KMS-11 (cell line): Measurements from ENCODE around the gene IER5L.

ENCODE experiments used
- H2AFZ ChIP-seq: fragments of 200-600 bp; sonication (generic); 2 replicates; pipeline ENCODE4 v1.6.1; 2016; ENCODE audit warnings: antibody characterized with exemption, mixed run types, low read depth
- H3K27ac ChIP-seq: fragments of 200-600 bp; sonication (generic); 2 replicates; pipeline ENCODE4 v1.6.1; 2016; ENCODE audit warnings: mild to moderate bottlenecking, mixed run types
- H3K27me3 ChIP-seq: fragments of 200-600 bp; sonication (generic); 2 replicates; pipeline ENCODE4 v1.6.1; 2017; ENCODE audit warnings: mild to moderate bottlenecking, low read depth, mixed run types, moderate library complexity; ENCODE audit not compliant: insufficient read depth
- H3K36me3 ChIP-seq: fragments of 200-600 bp; sonication (generic); 2 replicates; pipeline ENCODE4 v1.6.1; 2017; ENCODE audit warnings: mild to moderate bottlenecking, mixed run types; ENCODE audit not compliant: insufficient read depth
- H3K4me1 ChIP-seq: fragments of 200-600 bp; sonication (generic); 2 replicates; pipeline ENCODE4 v1.6.1; 2016; ENCODE audit warnings: mild to moderate bottlenecking, low read depth, mixed run types; ENCODE audit not compliant: poor library complexity, severe bottlenecking
- H3K4me2 ChIP-seq: fragments of 200-600 bp; sonication (generic); 2 replicates; pipeline ENCODE4 v1.7.0; 2016; ENCODE audit warnings: mild to moderate bottlenecking, mixed run types
- H3K4me3 ChIP-seq: fragments of 200-600 bp; sonication (generic); IDR thresholded peaks from 2 replicates; pipeline ENCODE4 v1.6.1; 2017; ENCODE audit warnings: low read depth, low read length, mixed read lengths; ENCODE audit not compliant: insufficient read depth
- H3K79me2 ChIP-seq: fragments of 200-600 bp; sonication (generic); 2 replicates; pipeline ENCODE4 v1.6.1; 2016; ENCODE audit warnings: low read depth, mixed run types; ENCODE audit not compliant: insufficient read depth
- H3K9ac ChIP-seq: fragments of 200-600 bp; sonication (generic); 2 replicates; pipeline ENCODE4 v1.6.1; 2016; ENCODE audit warnings: mild to moderate bottlenecking, mixed run types
- H4K20me1 ChIP-seq: fragments of 200-600 bp; sonication (generic); 2 replicates; pipeline ENCODE4 v1.6.1; 2016; ENCODE audit warnings: mild to moderate bottlenecking, mixed run types; ENCODE audit not compliant: insufficient read depth
- TF ChIP-seq, protein P1 (sequence below): fragments of 200-600 bp; sonication (generic); conservative IDR thresholded peaks from 2 replicates; pipeline ENCODE4 v1.6.1; 2017; ENCODE audit warnings: low read depth, mild to moderate bottlenecking, antibody characterized with exemption, low read length, moderate library complexity, mixed read lengths

Gene IER5L

DNA sequence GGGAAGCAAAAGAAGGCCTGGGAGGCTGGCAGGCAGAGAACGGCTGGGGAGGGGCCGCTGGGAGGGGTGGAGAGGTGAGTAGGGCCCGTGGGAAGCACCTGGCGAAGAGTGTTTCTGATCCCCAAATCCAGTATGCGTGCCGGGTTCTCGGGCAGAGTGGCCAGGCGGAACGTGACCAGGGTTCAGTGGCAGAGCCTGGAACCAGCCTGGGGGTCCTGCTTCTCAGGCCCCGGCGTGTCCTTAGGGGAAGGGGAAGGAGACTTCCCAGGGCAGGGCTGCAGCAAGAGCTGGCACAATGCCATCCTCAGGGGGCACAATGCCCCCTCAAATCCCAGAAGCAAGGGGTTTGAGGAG, 25.5 kb upstream of the IER5L start:
- Histone ChIP-seq H3K36me3 (no peaks in the 10 kb centered on the region), H4K20me1 (no peaks in the 10 kb centered on the region), H3K4me3 (no peak overlapping the region), H3K27me3 (no peaks in the 10 kb centered on the region), H3K9ac (peak overlapping the region; percentile 75; the same call in 1 of the 2 replicates), H3K4me1 (no peaks in the 10 kb centered on the region), H3K4me2 (peak overlapping the region; percentile 46; the same call in 1 of the 2 replicates), H3K27ac (no peak overlapping the region), H3K79me2 (no peaks in the 10 kb centered on the region), H2AFZ (peak overlapping the region; percentile 88)
- TF ChIP-seq, protein P1, sequence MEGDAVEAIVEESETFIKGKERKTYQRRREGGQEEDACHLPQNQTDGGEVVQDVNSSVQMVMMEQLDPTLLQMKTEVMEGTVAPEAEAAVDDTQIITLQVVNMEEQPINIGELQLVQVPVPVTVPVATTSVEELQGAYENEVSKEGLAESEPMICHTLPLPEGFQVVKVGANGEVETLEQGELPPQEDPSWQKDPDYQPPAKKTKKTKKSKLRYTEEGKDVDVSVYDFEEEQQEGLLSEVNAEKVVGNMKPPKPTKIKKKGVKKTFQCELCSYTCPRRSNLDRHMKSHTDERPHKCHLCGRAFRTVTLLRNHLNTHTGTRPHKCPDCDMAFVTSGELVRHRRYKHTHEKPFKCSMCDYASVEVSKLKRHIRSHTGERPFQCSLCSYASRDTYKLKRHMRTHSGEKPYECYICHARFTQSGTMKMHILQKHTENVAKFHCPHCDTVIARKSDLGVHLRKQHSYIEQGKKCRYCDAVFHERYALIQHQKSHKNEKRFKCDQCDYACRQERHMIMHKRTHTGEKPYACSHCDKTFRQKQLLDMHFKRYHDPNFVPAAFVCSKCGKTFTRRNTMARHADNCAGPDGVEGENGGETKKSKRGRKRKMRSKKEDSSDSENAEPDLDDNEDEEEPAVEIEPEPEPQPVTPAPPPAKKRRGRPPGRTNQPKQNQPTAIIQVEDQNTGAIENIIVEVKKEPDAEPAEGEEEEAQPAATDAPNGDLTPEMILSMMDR: no peak

DNA sequence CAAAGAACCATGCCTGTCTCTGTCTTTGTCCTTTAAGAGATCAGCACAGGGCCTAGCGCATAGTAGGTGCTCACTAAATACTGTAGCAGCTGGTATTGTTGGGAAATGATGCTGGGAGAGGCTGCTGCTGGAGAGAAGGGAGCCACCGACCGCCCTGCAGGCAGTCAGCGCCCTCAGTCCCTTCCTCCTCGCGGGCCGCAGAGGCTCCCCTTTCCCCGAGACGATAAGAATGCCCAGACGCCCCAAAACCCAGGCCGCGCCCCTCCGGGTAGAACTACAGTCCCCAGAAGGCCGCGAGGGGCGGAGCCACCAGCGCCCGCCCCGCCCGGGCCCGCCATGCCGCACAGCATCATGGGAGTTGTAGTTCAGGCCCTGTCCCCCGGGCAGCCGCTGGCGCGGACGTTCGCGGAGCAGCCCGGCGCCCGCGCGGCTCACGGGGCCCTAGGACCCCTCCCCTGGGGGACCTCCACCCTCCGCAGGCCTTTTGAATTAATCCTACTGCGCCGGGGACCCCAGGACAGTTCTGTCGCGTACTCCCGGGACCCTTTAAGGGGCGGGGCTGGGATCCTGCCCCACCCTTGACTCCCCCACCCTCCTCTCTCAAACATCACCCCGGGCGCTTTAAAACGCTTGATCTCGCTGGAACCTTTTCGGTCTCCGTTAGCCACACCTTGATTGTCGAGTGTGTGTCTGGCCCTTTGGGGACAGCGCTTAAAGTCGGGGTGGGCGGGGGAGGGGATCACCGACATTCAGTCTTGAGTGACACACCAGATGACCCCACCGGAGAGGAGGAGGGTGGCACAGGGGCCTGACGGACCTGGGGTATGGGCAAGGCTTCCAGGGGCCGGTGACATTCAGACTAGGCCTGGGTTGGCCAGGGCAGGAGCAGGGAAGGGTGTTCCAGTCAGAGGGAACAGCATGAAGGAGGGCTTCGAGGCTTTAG, 24.8 kb upstream of the IER5L start:
- H3K9ac ChIP-seq: peak overlapping the region; percentile 75
- no peaks in the 10 kb centered on the region for H4K20me1 ChIP-seq
- H3K4me2 ChIP-seq: peak overlapping the region; percentile 46
- no peak overlapping the region for H3K4me3 ChIP-seq
- no peaks in the 10 kb centered on the region for H3K79me2 ChIP-seq
- H3K27me3 ChIP-seq: no peaks in the 10 kb centered on the region
- H3K36me3 ChIP-seq: no peaks in the 10 kb centered on the region
- H3K27ac ChIP-seq: 0 out of 2 replicates have a peak overlapping the region, but pooled peaks have one; percentile 45
- no peaks in the 10 kb centered on the region for H3K4me1 ChIP-seq
- TF ChIP-seq, protein P1: no peak
- peak overlapping the region; percentile 88 for H2AFZ ChIP-seq

- TF ChIP-seq, protein P1: no peak
- Histone ChIP-seq H3K79me2 (no peaks in the 10 kb centered on the region), H3K4me2 (no peak overlapping the region), H3K27ac (no peak overlapping the region), H3K27me3 (no peaks in the 10 kb centered on the region; the same call in 1 of the 2 replicates), H3K9ac (no peak overlapping the region), H4K20me1 (no peaks in the 10 kb centered on the region), H3K36me3 (no peaks in the 10 kb centered on the region), H2AFZ (no peak overlapping the region), H3K4me1 (no peaks in the 10 kb centered on the region), H3K4me3 (no peak overlapping the region)
Observed at GRCh38 chr9:129201866-129202265, 23.8 kb upstream of the IER5L start.

GRCh38 chr9:129201289-129201688, 23.2 kb upstream of the IER5L start:
- TF ChIP-seq, protein P1: no peak
- Histone ChIP-seq H3K4me3 (no peak overlapping the region), H3K27ac (no peak overlapping the region), H3K27me3 (no peaks in the 10 kb centered on the region; the same call in 1 of the 2 replicates), H3K79me2 (no peaks in the 10 kb centered on the region), H3K36me3 (no peaks in the 10 kb centered on the region), H4K20me1 (no peaks in the 10 kb centered on the region), H3K4me1 (no peaks in the 10 kb centered on the region), H3K9ac (no peak overlapping the region), H3K4me2 (no peak overlapping the region), H2AFZ (no peak overlapping the region)
